HG03571 (cell line): ENCODE results near the gene SMR3B.

Experiments
- ATAC-seq: cut with Tn5 transposase; IDR thresholded peaks from one replicate; pipeline ENCODE4 v1.9.1; 2021; ENCODE audit not compliant: unreplicated experiment

The SMR3B gene

GRCh38 chr4:70382691-70383181 lies at the start of gene SMR3B:
Gene SMR3B (plus strand): TSS chr4:70383131. CDS start chr4:70384511, 1,380 bp downstream.
- ATAC-seq: no peak

- no peak for ATAC-seq
These were observed 48.2 kb upstream of the SMR3B start, which contains the start of gene CABS1 for GRCh38 chr4:70334681-70335080. Gene CABS1 (plus strand): TSS chr4:70334981. CDS start chr4:70335040, 59 bp downstream.

- ATAC-seq: no peak
These were observed 46.9 kb upstream of the SMR3B start for GRCh38 chr4:70336043-70336442.

GRCh38 chr4:70337886-70338420 lies 45.0 kb upstream of the SMR3B start:
- ATAC-seq: no peak

GRCh38 chr4:70356185-70356584 lies 26.7 kb upstream of the SMR3B start:
- ATAC-seq: peak; percentile 46

GRCh38 chr4:70359115-70359661 lies 23.7 kb upstream of the SMR3B start:
- ATAC-seq: no peak

GRCh38 chr4:70360460-70360859 lies 22.5 kb upstream of the SMR3B start, which contains the start of gene SMR3A:
Gene SMR3A (plus strand): TSS chr4:70360760. CDS start chr4:70362116, 1,356 bp downstream.
- no peak for ATAC-seq

GRCh38 chr4:70364002-70364401 lies 18.9 kb upstream of the SMR3B start:
- no peak for ATAC-seq

GRCh38 chr4:70365479-70365878 lies 17.5 kb upstream of the SMR3B start:
- ATAC-seq: no peak

GRCh38 chr4:70367813-70368212 lies 15.1 kb upstream of the SMR3B start:
- no peak for ATAC-seq

GRCh38 chr4:70371987-70372386 lies 10.9 kb upstream of the SMR3B start:
- ATAC-seq: no peak

GRCh38 chr4:70372760-70373159 lies 10.2 kb upstream of the SMR3B start:
- ATAC-seq: no peak

- no peak for ATAC-seq
These were observed 2.4 kb upstream of the SMR3B start for GRCh38 chr4:70380578-70380977.

GRCh38 chr4:70392057-70392776 lies 9.3 kb downstream of the SMR3B start:
- ATAC-seq: peak; percentile 56

- no peak for ATAC-seq
These were observed 14.6 kb downstream of the SMR3B start, which contains the start of gene OPRPN for GRCh38 chr4:70397580-70397979. Gene OPRPN (plus strand): TSS chr4:70397940. CDS start chr4:70399286, 1,346 bp downstream.

- peak; percentile 63 for ATAC-seq
These were observed 16.4 kb downstream of the SMR3B start for GRCh38 chr4:70399319-70399718.

- no peak for ATAC-seq
These were observed 19.8 kb downstream of the SMR3B start for GRCh38 chr4:70402762-70403161.

GRCh38 chr4:70405765-70406164 lies 22.8 kb downstream of the SMR3B start:
- peak; percentile 86 for ATAC-seq

- no peak for ATAC-seq
These were observed 42.4 kb downstream of the SMR3B start for GRCh38 chr4:70425306-70425705.

GRCh38 chr4:70426789-70427188 lies 43.9 kb downstream of the SMR3B start:
- peak; percentile 43 for ATAC-seq

GRCh38 chr4:70437197-70437596 lies 54.3 kb downstream of the SMR3B start:
- ATAC-seq: no peak
